ENCODE measurements around the gene DNER.
"Not testable (repeated sequence)": the region's sequence is repeated elsewhere in the genome, so short reads cannot be mapped to it uniquely, and the experiment has no call there.

Gene DNER

DNA sequence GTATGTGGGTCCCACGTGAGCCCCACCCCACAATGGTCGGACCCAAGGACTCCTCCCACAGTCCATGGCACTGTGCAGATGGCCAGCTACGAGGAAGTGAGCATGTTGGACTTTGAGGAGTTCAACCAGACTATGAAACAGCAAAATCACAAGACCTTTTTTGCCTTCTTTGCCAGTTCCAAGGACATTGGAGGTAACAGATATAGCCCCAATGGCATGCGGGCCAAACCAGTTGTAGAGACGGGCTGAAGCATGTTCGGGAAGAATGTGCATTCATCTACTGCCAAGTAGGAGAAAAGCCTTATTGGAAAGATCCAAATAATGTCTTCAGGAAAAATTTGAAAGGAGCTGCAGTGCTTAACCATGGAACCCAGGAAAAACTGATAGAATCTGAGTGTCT is 12.6 kb downstream of the DNER start:
- no peaks in the 10 kb centered on the region for H3K9me3 Mint-ChIP-seq
- H3K36me3 Mint-ChIP-seq (ENCODE audit: low read depth), result no peaks in the 10 kb centered on the region
- H3K4me1 Mint-ChIP-seq (ENCODE audit: low read depth), result no peaks in the 10 kb centered on the region
- H3K27me3 Mint-ChIP-seq (ENCODE audit: low read depth), result peaks cover 13% of the 10 kb centered on the region
- H3K4me3 Mint-ChIP-seq, result no peak overlapping the region
- DNase-seq (ENCODE audit: low spot score), result no peak
- no peak overlapping the region for H3K27ac Mint-ChIP-seq

DNA sequence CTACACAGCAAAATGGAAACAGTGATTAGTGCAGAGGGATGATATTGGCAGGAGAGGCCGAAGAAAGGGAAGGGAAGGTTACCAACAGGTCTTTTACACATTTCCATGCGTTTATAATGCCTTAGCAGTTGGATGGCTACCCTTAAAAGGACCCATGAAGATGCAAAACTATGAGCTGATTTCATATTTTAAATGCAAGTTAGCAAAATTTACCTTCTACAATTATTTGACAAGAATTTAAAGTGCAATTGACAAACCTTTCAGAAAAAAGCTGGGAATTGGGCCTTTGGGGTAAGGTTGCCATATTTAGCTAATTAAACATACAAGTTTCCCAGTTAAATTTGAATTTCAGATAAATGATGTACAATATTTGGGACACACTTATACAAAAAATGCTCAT is 13.3 kb downstream of the DNER start:
- no peak for DNase-seq (ENCODE audit: low spot score)
- H3K9me3 Mint-ChIP-seq, result no peaks in the 10 kb centered on the region
- H3K27ac Mint-ChIP-seq, result no peak overlapping the region
- H3K27me3 Mint-ChIP-seq (ENCODE audit: low read depth), result peaks cover 13% of the 10 kb centered on the region
- H3K36me3 Mint-ChIP-seq (ENCODE audit: low read depth), result no peaks in the 10 kb centered on the region
- no peaks in the 10 kb centered on the region for H3K4me1 Mint-ChIP-seq (ENCODE audit: low read depth)
- H3K4me3 Mint-ChIP-seq, result no peak overlapping the region

DNA sequence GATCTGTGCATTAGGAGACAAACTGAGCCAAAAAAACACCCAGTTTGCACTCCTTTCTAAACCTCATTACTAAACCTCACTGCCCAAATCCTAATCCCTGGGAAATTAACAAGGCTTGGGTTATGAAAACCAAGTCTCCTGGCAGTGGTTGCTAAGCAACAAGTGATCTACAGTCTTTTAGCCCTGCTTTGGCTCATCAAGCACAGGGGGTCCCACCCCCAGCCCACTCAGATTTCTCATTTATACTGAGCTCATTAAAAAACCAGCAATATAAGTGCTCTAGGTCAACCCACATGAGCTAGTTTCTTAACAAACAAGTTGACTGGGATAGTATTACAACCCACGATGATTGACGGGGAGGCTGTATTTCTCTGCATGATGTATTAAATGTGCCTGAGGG is 18.4 kb downstream of the DNER start:
- Mint-ChIP-seq H3K27ac (no peak overlapping the region), H3K4me3 (no peak overlapping the region), H3K27me3 (ENCODE audit: low read depth) (peaks cover 10% of the 10 kb centered on the region), H3K4me1 (ENCODE audit: low read depth) (no peaks in the 10 kb centered on the region), H3K36me3 (ENCODE audit: low read depth) (no peaks in the 10 kb centered on the region), H3K9me3 (no peaks in the 10 kb centered on the region)
- DNase-seq (ENCODE audit: low spot score), result no peak

DNA sequence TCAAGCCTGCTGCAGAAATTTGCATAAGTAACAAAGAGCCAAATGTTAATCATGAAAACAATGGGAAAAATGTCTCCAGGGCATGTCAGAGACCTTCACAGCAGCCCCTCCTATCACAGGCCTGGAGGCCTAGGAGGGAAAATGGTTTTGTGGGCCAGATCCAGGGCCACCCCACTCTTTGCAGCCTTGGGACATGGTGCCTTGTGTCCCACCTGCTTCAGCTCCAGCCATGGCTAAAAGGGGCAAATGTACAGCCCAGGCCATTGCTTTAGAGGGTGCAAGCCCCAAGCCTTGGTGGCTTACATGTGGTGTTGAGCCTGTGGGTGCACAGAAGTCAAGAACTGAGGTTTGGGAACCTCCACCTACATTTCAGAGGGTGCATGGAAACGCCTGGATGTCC is 20.5 kb downstream of the DNER start:
- not testable (repeated sequence) for DNase-seq (ENCODE audit: low spot score); H3K36me3 Mint-ChIP-seq (ENCODE audit: low read depth); H3K4me1 Mint-ChIP-seq (ENCODE audit: low read depth); H3K4me3 Mint-ChIP-seq; H3K9me3 Mint-ChIP-seq; H3K27ac Mint-ChIP-seq
- peaks cover 10% of the 10 kb centered on the region for H3K27me3 Mint-ChIP-seq (ENCODE audit: low read depth)

DNA sequence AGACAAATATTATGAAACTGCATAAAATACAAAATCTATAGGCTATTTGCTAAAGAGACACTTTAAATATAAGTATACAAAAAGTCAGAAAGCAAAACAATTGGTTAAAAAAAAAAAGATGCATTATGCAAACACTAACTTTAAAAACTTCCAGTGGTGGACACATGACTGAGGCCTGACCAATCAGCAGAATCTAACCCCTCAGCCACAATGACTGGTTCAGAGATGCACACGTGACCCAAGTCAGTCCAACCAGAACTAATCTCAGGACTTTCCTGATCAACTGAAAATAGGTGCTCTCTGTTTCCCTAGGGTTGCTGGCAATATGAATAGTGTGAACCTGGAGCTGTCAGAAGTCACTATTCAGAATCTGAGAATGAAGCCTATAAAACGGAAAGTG is 22.7 kb downstream of the DNER start:
- Mint-ChIP-seq H3K4me3 (no peak overlapping the region), H3K9me3 (no peaks in the 10 kb centered on the region), H3K27ac (no peak overlapping the region), H3K27me3 (ENCODE audit: low read depth) (peaks cover 3% of the 10 kb centered on the region), H3K36me3 (ENCODE audit: low read depth) (no peaks in the 10 kb centered on the region), H3K4me1 (ENCODE audit: low read depth) (no peaks in the 10 kb centered on the region)
- no peak for DNase-seq (ENCODE audit: low spot score)

DNA sequence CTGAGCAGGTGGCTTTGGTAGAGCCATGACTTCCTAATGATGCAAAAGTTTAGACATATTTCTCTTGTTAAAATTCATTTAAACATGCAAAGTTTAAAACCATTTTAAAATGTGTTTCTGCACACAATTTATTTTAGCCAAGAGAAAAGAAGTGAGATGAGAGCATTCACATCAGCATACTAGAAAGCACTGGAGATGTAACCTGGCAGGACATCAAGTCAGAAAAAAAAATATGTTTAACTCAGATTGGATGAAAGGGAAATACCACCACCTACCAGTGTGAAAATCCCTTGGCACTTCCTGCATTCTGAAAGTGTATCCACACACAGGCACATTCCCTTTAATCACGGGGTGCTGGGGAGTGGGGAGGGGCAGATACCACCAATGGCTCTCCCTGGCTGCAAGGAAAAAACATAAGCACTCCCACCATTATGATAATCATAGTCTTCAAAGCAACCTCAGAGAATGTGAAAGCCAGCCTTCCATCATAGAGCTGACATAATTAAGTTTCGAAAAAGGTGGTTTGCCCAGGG is 25.0 kb downstream of the DNER start:
- no peaks in the 10 kb centered on the region for H3K36me3 Mint-ChIP-seq (ENCODE audit: low read depth)
- no peak overlapping the region for H3K27ac Mint-ChIP-seq
- no peaks in the 10 kb centered on the region for H3K9me3 Mint-ChIP-seq
- H3K27me3 Mint-ChIP-seq (ENCODE audit: low read depth), result no peaks in the 10 kb centered on the region
- H3K4me3 Mint-ChIP-seq, result no peak overlapping the region
- no peak for DNase-seq (ENCODE audit: low spot score)
- H3K4me1 Mint-ChIP-seq (ENCODE audit: low read depth), result no peaks in the 10 kb centered on the region

DNA sequence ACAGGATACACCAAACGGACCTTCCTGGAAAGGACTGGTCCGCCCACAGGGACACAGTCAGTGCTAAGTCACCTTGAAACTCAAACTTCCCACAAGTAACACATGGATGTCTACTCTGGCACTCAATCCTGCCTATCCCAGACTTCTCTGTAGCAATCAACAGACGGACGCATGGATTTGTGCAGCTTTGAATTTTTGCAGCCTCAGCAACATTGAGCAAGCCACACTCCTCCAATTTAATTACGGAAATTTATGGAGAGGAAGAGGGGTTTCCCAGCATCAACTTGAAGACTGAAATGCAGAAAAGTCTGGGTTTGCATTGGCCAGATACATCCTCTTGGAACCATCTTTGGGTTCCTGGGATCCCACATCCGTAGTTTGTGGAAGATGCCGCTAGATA is 26.2 kb downstream of the DNER start:
- Mint-ChIP-seq H3K27ac (no peak overlapping the region), H3K4me3 (no peak overlapping the region), H3K4me1 (ENCODE audit: low read depth) (no peaks in the 10 kb centered on the region), H3K9me3 (no peaks in the 10 kb centered on the region), H3K36me3 (ENCODE audit: low read depth) (no peaks in the 10 kb centered on the region), H3K27me3 (ENCODE audit: low read depth) (no peaks in the 10 kb centered on the region)
- no peak for DNase-seq (ENCODE audit: low spot score)

DNA sequence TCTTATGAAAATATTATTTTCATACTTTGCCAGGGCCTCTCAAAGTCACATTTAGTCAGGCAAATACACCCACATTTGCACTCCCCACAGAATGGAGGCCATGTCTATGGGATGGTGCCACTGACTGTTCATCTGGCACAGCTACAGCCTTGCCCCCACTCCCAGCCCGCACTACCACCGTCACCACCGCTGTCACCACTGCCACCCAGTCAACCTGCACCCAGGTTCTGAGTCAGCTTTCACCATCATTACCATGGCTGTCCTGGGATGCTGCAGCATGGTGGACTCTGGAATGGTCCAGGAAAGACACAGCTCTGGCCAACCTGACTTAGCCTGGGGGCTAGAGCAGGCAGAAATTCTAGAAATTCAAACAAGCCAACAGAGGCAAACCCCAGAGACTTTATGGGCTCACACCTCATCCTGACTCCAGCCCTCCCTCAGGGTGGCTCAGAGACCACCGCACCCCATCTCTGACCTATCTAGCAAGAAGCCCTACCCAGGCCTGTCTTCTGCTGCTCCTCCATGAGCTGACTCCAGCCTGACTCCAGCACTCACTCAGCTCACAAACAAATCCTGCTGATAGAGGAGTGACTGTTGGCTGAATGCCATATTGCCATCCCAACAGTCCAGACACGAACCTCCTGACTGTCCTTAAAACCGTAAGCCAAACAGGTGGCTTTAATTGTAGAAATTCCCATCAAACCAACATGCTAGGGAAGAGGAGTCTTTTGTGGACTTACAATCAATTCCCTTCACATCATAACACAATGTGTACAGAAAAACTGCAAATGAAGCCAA is 28.0 kb downstream of the DNER start:
- Mint-ChIP-seq H3K4me3 (no peak overlapping the region), H3K9me3 (no peaks in the 10 kb centered on the region), H3K27ac (no peak overlapping the region), H3K27me3 (ENCODE audit: low read depth) (peaks cover 2% of the 10 kb centered on the region), H3K36me3 (ENCODE audit: low read depth) (no peaks in the 10 kb centered on the region), H3K4me1 (ENCODE audit: low read depth) (no peaks in the 10 kb centered on the region)
- DNase-seq (ENCODE audit: low spot score), result no peak

DNA sequence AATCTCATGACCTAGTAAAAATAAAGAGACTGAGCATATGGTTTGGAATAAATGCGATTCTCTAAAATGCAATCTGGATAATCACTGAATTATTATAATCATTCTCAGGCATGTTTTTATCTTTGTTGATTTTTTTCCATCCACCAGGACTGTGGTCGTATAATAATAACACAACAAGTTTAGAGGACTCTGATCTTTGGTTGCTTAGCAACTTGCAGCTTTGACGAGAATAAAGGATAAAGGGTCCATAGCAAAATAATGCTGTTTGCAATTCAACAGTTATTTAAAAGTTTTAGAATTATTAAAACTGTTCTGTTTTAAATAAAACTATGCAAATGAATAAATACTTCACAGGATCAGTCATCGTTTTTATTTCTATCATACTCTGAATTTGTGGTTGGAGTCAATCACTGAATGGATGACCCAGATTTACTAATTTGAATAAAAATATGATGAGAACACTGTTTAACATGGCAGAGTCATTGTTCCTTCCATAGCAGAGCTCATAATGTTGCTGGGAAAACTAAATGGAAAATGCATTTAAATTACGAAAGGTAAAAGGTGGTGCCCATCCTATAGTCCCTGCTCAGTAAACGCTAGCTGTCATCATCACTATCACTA is 29.3 kb downstream of the DNER start:
- no peak overlapping the region for H3K4me3 Mint-ChIP-seq
- no peak overlapping the region for H3K27ac Mint-ChIP-seq
- H3K36me3 Mint-ChIP-seq (ENCODE audit: low read depth), result no peaks in the 10 kb centered on the region
- H3K4me1 Mint-ChIP-seq (ENCODE audit: low read depth), result no peaks in the 10 kb centered on the region
- H3K27me3 Mint-ChIP-seq (ENCODE audit: low read depth), result peaks cover 2% of the 10 kb centered on the region
- DNase-seq (ENCODE audit: low spot score), result no peak
- H3K9me3 Mint-ChIP-seq, result no peaks in the 10 kb centered on the region

DNA sequence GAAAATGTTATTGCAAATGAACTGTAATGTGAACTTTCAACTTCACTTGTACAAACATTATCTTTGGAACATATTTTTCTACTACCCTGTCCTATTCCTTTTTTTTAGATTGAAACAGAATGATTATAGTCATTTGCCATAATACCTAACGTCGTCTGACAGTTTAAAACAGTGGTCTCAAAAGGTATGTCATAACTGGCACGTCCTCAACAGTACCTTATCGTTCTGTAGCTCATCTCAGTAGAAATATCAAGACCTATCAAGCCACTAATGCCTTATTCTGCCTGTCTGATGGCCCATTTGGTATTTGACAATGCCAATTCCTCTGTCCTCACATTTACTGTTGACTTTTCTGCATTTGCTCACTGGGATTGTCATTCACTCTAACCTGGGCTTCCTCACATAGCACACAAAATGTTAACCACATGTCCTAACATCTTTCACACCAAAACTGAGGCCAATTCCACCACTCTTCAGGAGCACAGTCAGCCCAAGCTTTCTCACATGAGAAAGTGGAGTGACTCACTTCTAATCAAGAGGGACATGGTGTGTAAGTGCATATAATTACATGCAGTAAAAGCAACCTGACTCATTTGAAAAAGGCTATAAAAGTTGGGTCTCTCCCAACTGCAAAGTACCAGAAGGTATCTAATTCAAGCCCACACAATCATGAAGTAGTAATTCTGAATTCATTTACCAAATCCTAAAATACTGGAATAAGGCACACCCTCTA is 34.8 kb downstream of the DNER start:
- no peak overlapping the region for H3K27ac Mint-ChIP-seq
- no peaks in the 10 kb centered on the region for H3K4me1 Mint-ChIP-seq (ENCODE audit: low read depth)
- H3K27me3 Mint-ChIP-seq (ENCODE audit: low read depth), result peaks cover 6% of the 10 kb centered on the region
- H3K36me3 Mint-ChIP-seq (ENCODE audit: low read depth), result no peaks in the 10 kb centered on the region
- DNase-seq (ENCODE audit: low spot score), result no peak
- H3K4me3 Mint-ChIP-seq, result no peak overlapping the region
- no peaks in the 10 kb centered on the region for H3K9me3 Mint-ChIP-seq

DNA sequence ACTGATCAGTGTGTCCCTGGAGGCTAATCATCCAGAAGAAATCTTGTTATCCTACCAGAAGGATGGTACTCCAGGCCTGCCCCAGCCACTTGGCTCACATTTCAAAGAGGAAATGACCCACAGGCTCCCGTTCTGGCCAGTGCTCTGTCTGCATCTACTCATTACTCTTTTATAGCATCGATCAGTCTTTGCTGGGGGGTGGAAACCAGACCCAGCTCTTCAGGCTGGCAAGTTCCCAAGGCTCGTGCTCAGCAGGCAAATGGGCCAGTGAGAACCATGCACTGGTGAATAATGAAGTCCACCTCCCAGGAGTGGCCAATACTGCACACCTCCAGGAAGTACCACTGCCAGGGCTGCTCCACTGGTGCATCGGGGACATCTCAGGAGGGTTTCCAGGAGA is 38.8 kb downstream of the DNER start:
- H3K27ac Mint-ChIP-seq, result no peak overlapping the region
- H3K4me1 Mint-ChIP-seq (ENCODE audit: low read depth), result no peaks in the 10 kb centered on the region
- H3K4me3 Mint-ChIP-seq, result no peak overlapping the region
- H3K27me3 Mint-ChIP-seq (ENCODE audit: low read depth), result peaks cover 18% of the 10 kb centered on the region
- H3K9me3 Mint-ChIP-seq, result no peaks in the 10 kb centered on the region
- DNase-seq (ENCODE audit: low spot score), result no peak
- H3K36me3 Mint-ChIP-seq (ENCODE audit: low read depth), result no peaks in the 10 kb centered on the region

DNA sequence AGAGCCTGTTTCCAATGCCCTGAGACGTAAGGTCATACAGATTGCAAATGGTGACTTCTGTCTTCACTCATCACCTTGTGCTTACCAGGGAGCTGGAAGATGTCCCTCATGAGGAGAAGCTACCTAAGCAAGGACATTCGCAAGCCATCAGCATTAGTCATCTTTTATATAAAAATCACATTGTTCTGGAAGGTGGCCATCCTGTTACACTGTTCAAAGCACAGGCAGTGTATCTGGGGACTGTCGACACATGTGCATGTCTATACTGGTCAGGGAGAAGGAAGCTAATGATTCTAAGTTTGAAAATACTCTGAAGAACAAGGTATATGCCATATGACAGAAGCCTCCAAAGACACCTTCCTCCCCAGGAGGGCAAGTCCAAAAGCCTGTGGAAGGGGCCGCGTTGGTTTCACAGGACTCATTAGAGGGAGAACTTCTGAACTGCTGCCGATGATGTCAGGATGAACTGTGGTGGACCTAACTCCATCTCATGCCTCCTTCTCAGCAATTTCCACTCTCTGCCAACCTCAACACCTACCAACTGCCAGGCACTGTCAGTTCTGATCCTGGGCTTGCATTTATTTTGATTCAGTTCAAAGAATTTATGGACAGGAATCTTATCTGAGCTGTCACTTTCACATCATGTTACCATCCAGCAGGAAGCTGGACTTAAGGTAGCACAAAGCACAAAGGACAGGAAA is 39.4 kb downstream of the DNER start:
- no peaks in the 10 kb centered on the region for H3K9me3 Mint-ChIP-seq
- H3K27ac Mint-ChIP-seq, result no peak overlapping the region
- no peak for DNase-seq (ENCODE audit: low spot score)
- H3K4me3 Mint-ChIP-seq, result no peak overlapping the region
- no peaks in the 10 kb centered on the region for H3K4me1 Mint-ChIP-seq (ENCODE audit: low read depth)
- no peaks in the 10 kb centered on the region for H3K36me3 Mint-ChIP-seq (ENCODE audit: low read depth)
- H3K27me3 Mint-ChIP-seq (ENCODE audit: low read depth), result peaks cover 18% of the 10 kb centered on the region

DNA sequence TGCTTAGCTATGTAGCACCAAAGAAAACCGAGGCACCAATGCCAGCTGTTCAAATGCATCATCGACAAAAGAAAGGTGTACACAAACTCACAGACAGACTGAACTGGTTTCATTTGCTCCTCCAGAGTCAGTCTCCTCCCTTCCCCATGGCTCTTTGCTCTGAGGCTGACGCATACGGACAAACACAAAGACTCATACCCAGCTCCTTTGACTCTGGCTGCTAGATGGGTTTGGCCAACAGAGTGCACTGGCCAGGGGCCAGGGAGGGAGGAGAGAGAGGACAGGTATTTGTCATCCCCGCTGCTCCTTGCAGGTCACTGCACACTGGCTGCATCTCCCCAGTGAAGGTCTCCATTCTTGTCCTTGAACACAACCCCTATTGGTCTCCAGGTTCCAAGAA is 40.7 kb downstream of the DNER start:
- Mint-ChIP-seq H3K9me3 (no peaks in the 10 kb centered on the region), H3K4me3 (no peak overlapping the region), H3K36me3 (ENCODE audit: low read depth) (no peaks in the 10 kb centered on the region), H3K27ac (no peak overlapping the region), H3K4me1 (ENCODE audit: low read depth) (no peaks in the 10 kb centered on the region), H3K27me3 (ENCODE audit: low read depth) (peaks cover 18% of the 10 kb centered on the region)
- DNase-seq (ENCODE audit: low spot score), result no peak

DNA sequence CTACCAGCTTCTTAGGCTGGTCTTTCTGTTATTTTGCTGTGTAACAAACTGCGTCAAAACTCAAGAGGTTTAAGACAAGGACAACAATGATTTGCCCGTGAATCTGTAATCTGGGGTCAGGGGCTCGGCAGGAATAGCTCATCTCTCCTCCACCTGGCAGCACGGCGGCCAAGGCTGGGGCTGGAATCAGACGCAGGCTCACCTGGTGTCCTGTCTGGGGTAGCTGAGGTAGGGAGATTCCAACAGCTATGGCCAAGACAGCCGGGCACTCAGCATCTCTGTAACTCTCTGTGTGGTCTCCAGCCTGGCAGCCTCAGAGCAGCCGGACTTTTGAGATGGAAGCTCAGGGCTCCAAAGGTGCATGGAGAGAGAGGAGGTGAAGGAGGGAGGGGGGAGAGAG is 42.3 kb downstream of the DNER start:
- Mint-ChIP-seq H3K4me3 (no peak overlapping the region), H3K4me1 (ENCODE audit: low read depth) (no peaks in the 10 kb centered on the region), H3K27ac (no peak overlapping the region), H3K36me3 (ENCODE audit: low read depth) (no peaks in the 10 kb centered on the region), H3K27me3 (ENCODE audit: low read depth) (peaks cover 15% of the 10 kb centered on the region), H3K9me3 (no peaks in the 10 kb centered on the region)
- no peak for DNase-seq (ENCODE audit: low spot score)
